Gastroesophageal sphincter (tissue), 4 donors: Measurements from ENCODE around the gene NPIPB6. TPM values are rescaled to one million over a fixed set of nuclear protein-coding genes. Genes with fewer than 3 reads are reported as not detected.

Source experiments
- ATAC-seq: fragments of 150-250 bp; one replicate; pipeline ENCODE4 v1.9.1; 2016; ENCODE audit warnings: mild to moderate bottlenecking, moderate library complexity
- H3K27ac ChIP-seq, 4 donors: fragments of 200-600 bp; sonication (generic) in 3 of 4; 1 replicate in 3 of 4; 2 replicates in 1 of 4; pipeline ENCODE4 v1.5.1; 2016 to 2019
- H3K27me3 ChIP-seq: fragments of 200-600 bp; sonication (generic); one replicate; pipeline ENCODE4 v1.5.1; 2019
- H3K36me3 ChIP-seq, 2 donors: fragments of 200-600 bp; sonication (generic); one replicate each; pipeline ENCODE4 v1.5.1; 2019; ENCODE audit warnings: control low read depth in 1 of 2
- H3K4me1 ChIP-seq, 3 donors: fragments of 200-600 bp; sonication (generic); 1 replicate in 2 of 3; 2 replicates in 1 of 3; pipeline ENCODE4 v1.5.1; 2016 to 2019; ENCODE audit warnings: control low read depth in 2 of 3
- H3K4me3 ChIP-seq, 2 donors: fragments of 200-600 bp; sonication (generic); one replicate each; pipeline ENCODE4 v1.5.1; 2019; ENCODE audit warnings: mild to moderate bottlenecking in 1 of 2, moderate library complexity in 1 of 2
- H3K9me3 ChIP-seq, 3 donors: fragments of 200-600 bp; sonication (generic); one replicate each; pipeline ENCODE4 v1.5.1; 2017 to 2019; ENCODE audit warnings: control low read depth in 2 of 3
- CTCF ChIP-seq, 4 experiments: fragments of 200-600 bp in 2 of 4; fragments of 450-650 bp in 2 of 4; sonication (generic) in 1 of 4; IDR thresholded peaks; one replicate each; pipeline ENCODE4 v1.5.1; 2017 to 2019; ENCODE audit warnings: antibody characterized with exemption in 4 of 4, mild to moderate bottlenecking in 2 of 4, moderate library complexity in 2 of 4
- EP300 ChIP-seq: sonication (generic); formaldehyde crosslinking; IDR thresholded peaks from one replicate; pipeline ENCODE4 v1.6.1; 2017; ENCODE audit warnings: antibody characterized with exemption, mild to moderate bottlenecking
- POLR2A ChIP-seq, 2 donors: fragments of 450-650 bp; IDR thresholded peaks; one replicate each; pipeline ENCODE4 v1.6.1; 2017; ENCODE audit warnings: antibody characterized with exemption in 2 of 2, mild to moderate bottlenecking in 2 of 2, moderate library complexity in 1 of 2
- POLR2AphosphoS5 ChIP-seq: sonication (generic); formaldehyde crosslinking; IDR thresholded peaks from one replicate; pipeline ENCODE4 v1.6.1; 2017; ENCODE audit warnings: antibody characterized with exemption
- WGBS, 2 donors: methylation state at CpG; one replicate each; pipeline ENCODE4 v1.1.5; 2018; ENCODE audit warnings: low coverage in 1 of 2; 5-methylcytosine and 5-hydroxymethylcytosine counted together
- total RNA-seq, 4 donors: library from RNA; depleted of rRNA; stranded (reverse); fragments of >200 nt; gene quantifications; one replicate each; pipeline ENCODE4 v1.1.0, GENCODE V29; 2016

The NPIPB6 gene
- total RNA-seq, 4 donors from 2014 or later = 1.1 to 2.8 TPM; not detected in 2

DNA sequence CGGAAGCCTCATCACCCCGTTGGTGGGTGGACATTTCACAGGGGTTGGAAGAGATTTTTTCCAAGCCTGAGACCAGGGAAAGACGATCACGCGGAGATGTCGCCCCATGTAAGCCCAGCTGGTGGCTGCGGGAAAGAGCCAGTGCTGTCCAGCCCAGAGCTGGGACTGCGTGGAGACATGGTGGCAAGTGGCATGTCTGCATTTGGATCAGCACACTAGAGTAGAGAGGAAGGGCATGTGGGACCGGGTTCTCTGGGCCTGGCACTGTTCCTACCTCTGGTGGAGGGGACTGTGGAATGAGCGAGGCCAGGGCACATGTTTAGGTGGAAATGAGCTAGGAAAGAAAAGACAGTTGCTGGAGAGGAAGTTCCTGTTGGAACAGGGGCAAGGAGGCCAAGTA lies 51.0 kb downstream of the NPIPB6 start:
- H3K4me3 ChIP-seq = no peak overlapping the region
- H3K27ac ChIP-seq = no peak overlapping the region
- H3K9me3 ChIP-seq = no peaks in the 10 kb centered on the region
- H3K27me3 ChIP-seq = peaks cover 10% of the 10 kb centered on the region
- H3K36me3 ChIP-seq = no peaks in the 10 kb centered on the region
- TF ChIP-seq EP300 (no peak), POLR2A (IDR thresholded peaks at IDR 0.05) (no peak), POLR2AphosphoS5 (no peak), CTCF (IDR thresholded peaks at IDR 0.05) (no peak)
- no peaks in the 10 kb centered on the region for H3K4me1 ChIP-seq
- 66 to 67% methylated on average over 1 to 2 of the region's 10 CpGs for WGBS, 2 donors
- no peak for ATAC-seq

DNA sequence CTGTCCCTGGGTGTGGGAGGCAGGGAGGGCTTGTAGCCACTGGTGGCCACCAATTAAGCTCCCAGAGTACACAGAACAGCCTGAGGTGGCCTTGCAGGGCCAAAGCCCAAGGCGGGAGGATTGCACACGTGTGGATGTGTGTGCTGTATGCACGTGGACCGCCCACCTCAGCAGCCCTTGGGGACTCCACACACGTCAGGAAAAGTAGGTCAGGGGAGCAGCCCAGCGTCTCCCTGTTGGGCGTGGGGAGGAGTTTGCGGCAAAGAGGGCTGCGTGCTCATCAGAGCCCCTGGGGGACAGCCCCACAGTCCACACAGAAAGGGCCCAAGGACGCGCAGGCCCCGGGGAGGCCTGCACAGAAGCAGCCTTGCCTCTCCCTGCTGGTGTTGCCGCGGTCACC lies 51.4 kb downstream of the NPIPB6 start:
- TF ChIP-seq CTCF (IDR thresholded peaks at IDR 0.05) (no peak), EP300 (no peak), POLR2AphosphoS5 (no peak), POLR2A (IDR thresholded peaks at IDR 0.05) (no peak)
- no peak for ATAC-seq
- H3K27ac ChIP-seq = no peak overlapping the region
- no peaks in the 10 kb centered on the region for H3K4me1 ChIP-seq
- peaks cover 12% of the 10 kb centered on the region for H3K27me3 ChIP-seq
- no peaks in the 10 kb centered on the region for H3K36me3 ChIP-seq
- no peaks in the 10 kb centered on the region for H3K9me3 ChIP-seq
- no CpG with 5 or more reads among the region's 14 CpGs for WGBS, 2 donors
- H3K4me3 ChIP-seq = no peak overlapping the region

DNA sequence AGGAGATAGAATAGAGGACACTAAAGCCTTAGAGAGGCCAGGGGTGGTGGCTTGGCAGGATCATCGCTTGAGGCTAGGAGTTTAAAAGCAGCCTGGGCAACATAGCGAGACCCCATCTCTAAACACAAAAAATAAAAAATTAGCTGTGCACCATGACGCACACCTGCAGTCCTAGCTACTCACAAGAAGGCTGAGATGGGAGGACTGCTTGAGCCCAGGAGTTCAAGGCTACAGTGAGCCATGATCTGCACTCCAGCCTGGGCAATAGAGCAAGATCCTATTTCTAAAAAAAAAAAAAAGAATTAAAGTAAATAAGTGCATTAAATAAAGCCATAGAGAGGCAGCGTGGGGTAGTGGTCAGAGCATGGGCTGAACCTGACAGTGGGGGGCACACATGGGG lies 51.9 kb downstream of the NPIPB6 start:
- Histone ChIP-seq H3K4me1 (no peaks in the 10 kb centered on the region), H3K27ac (no peak overlapping the region), H3K4me3 (no peak overlapping the region), H3K27me3 (peaks cover 10% of the 10 kb centered on the region), H3K9me3 (no peaks in the 10 kb centered on the region), H3K36me3 (no peaks in the 10 kb centered on the region)
- TF ChIP-seq POLR2A (IDR thresholded peaks at IDR 0.05) = no peak
- no peak for ATAC-seq
- 80 to 85% methylated on average over 4 of the region's 4 CpGs for WGBS, 2 donors

DNA sequence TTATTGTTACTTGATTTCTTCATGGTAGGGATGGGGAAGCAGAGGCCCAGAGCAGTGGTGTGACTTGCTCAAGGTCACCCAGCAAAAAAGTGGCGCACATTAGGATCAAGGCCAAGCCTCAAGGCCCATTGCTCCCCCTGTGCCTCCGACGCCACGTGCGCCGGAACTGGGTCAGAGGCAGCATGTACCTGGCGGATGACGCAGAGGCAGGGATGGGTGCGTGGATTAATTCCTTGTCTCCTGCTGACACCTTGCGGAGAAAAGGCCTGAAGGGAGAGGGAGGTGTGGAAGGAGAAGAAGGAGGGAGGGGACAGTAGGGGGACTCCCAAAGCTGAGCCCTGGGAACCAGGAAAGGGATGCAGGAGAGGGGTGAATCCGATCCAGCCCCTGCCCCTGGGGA lies 52.5 kb downstream of the NPIPB6 start:
- H3K4me1 ChIP-seq = no peaks in the 10 kb centered on the region
- no peak overlapping the region for H3K4me3 ChIP-seq
- H3K36me3 ChIP-seq = no peaks in the 10 kb centered on the region
- WGBS, 2 donors = 88% methylated on average over 2 of the region's 11 CpGs; no CpG with 5 or more reads in 1 of the 2 donors
- H3K9me3 ChIP-seq = no peaks in the 10 kb centered on the region
- ATAC-seq = no peak
- no peak for TF ChIP-seq CTCF (IDR thresholded peaks at IDR 0.05)
- TF ChIP-seq POLR2AphosphoS5 = no peak
- no peak for TF ChIP-seq EP300
- no peak for TF ChIP-seq POLR2A (IDR thresholded peaks at IDR 0.05)
- H3K27me3 ChIP-seq = peaks cover 13% of the 10 kb centered on the region
- H3K27ac ChIP-seq = no peak overlapping the region

GRCh38 chr16:28309811-28310311 lies 53.4 kb downstream of the NPIPB6 start:
- Histone ChIP-seq H3K4me1 (no peaks in the 10 kb centered on the region), H3K27me3 (peaks cover 13% of the 10 kb centered on the region), H3K27ac (no peak overlapping the region), H3K36me3 (no peaks in the 10 kb centered on the region), H3K9me3 (no peaks in the 10 kb centered on the region), H3K4me3 (no peak overlapping the region)
- 79 to 100% methylated on average over 1 to 9 of the region's 20 CpGs for WGBS, 2 donors
- ATAC-seq = no peak
- TF ChIP-seq POLR2A (IDR thresholded peaks at IDR 0.05) (no peak), CTCF (IDR thresholded peaks at IDR 0.05) (no peak), POLR2AphosphoS5 (no peak), EP300 (no peak)
